Posterior vena cava (tissue), 2 donors: ENCODE results near the gene CRYBA4. TPM values are rescaled to one million over a fixed set of nuclear protein-coding genes. Genes with fewer than 3 reads are reported as not detected.

Source experiments
- DNase-seq: peaks from one replicate; pipeline ENCODE4 v3.0.0-alpha.2; 2020; ENCODE audit warnings: low spot score
- intact Hi-C, 2 donors: fragments of 100-400 bp; cut with DNase I; formaldehyde crosslinking; loops; one replicate each; pipeline versions ENCODE4 v1.14.1 to v1.14.2; 2022 to 2023
- total RNA-seq, 2 donors: library from RNA; stranded (reverse); fragmentation: NEBNext Ultra II Directional; extraction: Animal tissue kit (Norgen Biotek cat#: 25700); gene quantifications; one replicate each; pipeline ENCODE4 v1.2.1, GENCODE V29; 2021
- donor health status: DM: yes; HTN: yes; CAD: no.
- donor health status: DM: yes; HTN: yes; CAD: no.

CRYBA4 gene
- total RNA-seq, 2 donors from 2014 or later, result not detected

DNA sequence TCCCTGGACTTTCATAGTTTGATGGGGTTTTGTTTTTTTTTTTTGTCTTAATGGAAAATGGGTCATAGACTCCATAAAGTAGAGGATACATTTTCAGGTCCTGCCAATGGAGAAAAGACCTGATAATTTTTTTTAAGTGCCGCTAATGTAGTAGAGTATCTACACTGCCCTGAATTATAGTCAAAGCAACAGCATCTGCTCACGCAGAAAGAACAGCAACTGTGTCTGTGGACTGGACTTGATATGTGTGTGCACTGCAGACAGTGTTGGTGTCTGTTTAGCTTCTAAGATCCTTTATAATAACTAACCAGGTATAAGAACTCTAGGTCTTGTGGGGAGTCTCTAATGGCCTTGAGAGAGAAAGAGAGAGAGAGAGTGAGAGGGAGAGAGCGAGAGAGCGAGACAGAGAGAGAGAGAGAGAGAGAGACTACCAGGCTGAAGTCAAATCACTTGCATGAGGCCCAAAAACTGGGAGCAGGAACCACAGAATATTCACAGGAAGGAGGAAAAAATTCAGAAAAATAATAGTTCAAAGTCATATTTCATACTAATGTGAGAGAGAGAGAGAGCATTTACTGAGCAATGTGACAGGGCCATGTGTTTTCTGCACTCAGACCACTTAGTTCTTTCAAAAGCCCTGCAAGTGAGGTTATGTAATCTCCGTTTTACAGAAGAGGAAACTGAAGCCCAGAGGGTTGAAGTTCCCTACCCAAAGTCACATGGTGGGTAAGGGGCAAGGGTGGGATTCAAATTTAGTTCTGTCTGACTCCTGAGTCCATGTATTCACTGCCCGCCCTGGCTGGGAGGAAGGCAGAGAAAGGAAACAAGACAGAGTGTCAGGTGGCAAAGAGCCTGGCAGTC, 27.0 kb downstream of the CRYBA4 start:
- intact Hi-C loops, result no loop called here
- DNase-seq, result no peak

DNA sequence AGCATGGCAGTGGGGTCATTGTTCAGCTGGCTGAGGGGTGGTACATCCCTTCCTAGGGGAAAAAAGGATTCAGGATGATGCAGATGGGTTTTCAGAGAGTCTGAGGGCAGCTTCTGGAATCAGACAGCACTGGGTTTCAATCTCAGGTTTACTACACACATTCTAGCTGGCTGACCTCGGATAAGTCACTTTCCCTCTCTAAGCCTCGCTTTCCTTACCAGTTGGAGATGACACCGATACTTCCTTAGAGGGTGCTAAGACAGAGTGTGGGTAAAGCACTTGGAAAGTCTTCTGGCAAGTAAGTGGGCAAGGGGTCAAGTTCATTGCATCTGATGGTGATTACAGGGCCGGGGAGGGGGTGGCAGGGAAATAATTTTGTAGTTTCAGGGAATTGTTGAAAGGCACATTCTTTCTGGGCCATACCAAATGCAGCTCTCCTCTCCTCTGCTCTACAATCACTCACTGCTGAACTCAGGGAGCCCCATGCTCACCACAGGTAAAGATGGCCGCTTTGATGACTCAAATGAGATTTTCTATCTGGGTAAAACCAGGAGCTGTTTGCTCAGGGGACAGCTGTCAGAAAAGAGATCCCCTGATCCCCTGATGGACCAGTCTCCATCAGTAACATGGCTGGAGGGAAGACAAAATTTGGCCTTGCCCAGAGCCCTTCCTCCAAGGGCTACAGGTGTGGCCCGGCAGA, 29.1 kb downstream of the CRYBA4 start:
- no peak for DNase-seq
- intact Hi-C loops, result no loop called here

DNA sequence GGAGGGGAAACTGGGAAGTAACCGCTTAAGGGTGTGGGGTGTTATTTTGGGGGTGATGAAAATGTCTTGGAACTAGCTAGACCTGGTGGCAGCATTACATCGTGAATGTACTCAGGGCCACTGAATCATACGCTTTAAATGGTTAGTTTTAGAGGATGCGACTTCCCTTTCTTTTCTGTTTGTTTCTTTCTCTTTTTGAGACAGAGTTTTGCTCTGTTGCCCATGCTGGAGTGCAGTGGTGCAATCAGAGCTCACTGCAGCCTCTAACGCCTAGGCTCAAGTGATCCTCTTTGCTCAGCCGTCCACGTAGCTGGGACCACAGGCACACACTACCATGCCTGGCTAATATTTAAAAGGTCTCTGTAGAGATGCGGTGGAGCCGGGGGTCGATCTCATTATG, 30.1 kb downstream of the CRYBA4 start:
- peak; percentile 38 for DNase-seq
- intact Hi-C loops, result no loop called here

DNA sequence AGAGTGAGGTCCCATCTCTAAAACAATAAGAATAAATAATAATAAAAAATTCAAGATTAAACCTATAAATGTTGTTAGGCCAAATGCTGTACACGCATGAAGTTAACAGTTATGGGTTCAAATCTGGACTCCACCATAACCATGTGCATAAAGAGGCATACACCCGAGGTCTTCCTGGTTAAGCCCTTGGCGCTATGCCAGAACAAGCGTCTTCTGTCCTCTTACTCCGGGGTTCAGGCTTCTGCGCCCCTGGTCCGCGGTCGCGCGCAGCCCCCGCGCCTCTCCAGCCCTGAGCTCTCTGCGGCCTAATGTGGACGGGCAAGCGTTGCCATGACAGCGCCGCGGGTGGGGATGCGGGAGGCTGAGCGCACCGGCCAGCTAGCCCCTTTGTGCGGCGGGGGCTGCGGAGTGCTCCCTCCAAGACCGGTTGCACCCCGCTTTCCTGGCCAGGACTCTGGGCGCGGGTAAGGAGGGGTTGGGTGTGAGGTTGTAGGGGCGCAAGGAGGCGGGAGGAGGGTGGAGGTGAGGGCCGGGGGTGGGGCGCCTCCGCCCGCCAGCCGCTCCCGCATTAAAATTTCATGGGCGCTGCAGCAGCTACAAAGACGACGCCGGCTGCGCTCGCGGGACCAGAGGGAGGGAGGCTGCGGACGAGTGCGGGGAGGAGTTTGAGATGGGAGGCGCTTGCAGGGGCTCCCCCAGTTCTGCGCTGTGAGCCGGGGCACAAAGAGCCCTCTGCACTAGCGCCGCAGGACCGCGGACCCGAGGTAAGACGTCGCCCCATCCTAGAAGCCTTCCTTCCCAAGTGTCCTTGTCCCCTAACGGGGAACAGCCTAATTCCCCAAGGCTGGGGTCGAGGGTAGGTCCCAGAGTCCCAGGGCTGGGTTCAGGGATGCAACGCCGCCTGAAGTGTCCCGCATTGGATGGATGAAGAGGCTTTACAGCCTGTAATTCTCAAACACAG, 35.4 kb downstream of the CRYBA4 start, which contains the start of gene MIAT:
Gene MIAT (plus strand): TSS at position 698 of the 961 bp plus-strand sequence.
- intact Hi-C loops, result no loop called here
- peak; percentile 84 for DNase-seq

DNA sequence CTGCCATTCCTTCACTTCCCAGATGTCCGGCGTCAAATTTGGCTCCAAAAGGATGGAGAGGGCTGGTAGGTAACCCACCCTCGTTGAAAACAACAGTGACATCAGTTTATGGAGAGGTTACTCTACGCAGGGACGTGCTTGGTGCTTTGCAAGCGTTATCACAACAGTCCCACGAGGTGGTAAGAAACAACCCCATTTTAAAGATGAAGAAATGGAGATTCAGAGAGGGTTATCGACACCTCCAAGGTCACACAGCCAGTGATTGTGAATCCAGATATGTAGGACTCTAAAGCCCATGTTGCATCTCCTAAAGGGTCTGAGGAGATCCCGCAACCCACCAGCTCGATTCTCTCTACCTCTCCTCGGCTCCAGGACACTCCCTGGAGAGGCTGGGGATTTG, 36.4 kb downstream of the CRYBA4 start:
- intact Hi-C loops, result no loop called here
- DNase-seq, result no peak

DNA sequence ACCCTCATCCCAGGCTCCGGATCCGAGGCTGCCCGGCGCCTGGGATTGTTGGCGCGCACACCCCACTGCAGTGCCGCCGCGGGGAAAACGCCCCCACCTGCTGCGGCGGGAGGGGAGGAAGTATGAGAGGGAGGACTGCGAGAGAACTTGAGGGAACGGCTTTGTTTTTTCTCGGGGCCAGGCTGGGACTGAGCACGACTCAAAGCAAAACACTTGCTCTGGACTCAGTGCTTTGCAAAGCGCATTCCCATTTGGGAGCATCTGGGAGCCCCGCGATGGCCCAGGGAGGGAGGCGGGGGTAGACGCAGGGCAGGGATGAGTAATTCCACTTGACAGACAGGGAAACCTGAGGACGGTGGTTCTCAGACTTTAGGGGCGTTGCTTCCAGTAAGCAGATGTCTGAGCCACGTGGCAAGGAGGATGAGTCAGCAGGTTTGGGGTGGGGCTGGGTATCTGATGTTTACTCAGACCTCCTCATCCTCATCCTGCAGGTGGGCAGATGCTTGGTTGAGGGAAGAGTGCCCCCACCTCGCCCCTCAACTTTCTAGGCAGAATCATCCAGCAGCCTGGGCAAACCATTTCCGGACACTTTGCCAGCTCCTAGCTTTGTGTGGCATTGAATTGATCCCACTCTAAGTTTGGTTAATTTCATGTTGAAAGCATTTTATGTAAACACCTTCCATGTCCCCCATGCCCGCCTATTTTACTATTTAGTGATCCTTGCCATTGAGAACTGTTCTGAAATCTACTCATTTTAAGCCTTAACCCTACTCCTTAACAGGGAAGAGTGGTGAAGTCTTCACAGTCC, 37.1 kb downstream of the CRYBA4 start:
- peak; percentile 83 for DNase-seq
- intact Hi-C loops, result no loop called here

DNA sequence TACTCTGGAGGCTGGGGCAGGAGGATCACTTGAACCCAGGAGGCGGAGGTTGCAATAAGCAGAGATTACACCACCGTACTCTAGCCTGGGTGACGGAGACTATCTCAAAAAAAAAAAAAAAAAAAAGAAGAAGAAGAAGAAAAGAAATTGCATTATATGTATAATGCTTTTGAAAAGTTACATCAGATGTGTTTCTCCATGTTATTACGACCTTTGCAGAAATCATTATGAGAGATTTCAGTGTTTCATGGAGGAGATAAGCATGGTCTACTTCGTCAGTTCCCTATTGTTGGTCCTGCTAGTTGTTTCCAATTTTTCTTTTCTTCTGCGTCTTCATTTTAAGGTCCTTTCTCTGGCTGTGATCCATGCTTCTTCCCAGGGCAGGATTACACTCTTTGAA, 38.6 kb downstream of the CRYBA4 start:
- intact Hi-C loops, result no loop called here

DNA sequence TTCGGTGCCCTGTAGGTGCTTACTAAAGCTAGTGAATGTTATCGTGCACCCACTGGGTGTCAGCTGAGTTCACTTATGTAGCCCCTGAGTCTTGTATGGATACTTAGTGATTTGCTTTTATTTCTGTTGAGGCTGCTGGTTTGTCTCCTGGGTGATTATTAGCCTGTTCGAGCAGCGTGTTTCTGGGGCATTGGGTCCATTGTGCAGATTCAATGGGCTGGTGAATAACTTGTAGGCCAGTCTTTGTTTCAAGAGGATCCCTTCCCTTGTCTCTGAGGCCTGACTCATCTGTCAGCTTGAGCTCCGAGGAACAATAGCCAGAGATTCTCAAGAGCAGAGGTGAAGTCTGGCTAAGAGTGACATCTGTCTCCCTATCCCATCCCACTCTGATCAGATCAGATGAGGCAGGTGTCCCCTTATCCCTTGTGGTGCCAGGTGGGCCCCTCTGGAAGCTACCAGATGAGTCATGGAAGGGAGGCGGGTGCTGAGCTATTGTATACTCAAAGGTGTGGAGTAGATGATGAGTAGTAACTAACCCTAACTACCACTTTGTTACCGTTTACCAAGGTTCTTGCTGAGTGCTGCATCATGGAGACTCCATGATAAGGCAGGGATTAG, 39.3 kb downstream of the CRYBA4 start:
- no peak for DNase-seq
- intact Hi-C loops, result no loop called here

More for the DNA sequence above, 38.6 kb downstream of the CRYBA4 start:
- no peak for DNase-seq

- no peak for DNase-seq
- intact Hi-C loops, result no loop called here
Measured at GRCh38 chr22:26662160-26662559, 40.4 kb downstream of the CRYBA4 start.

- no peak for DNase-seq
- intact Hi-C loops, result no loop called here
Measured at GRCh38 chr22:26663374-26663923, 41.7 kb downstream of the CRYBA4 start.

- intact Hi-C loops, result no loop called here
- no peak for DNase-seq
Measured at GRCh38 chr22:26665813-26666231, 44.1 kb downstream of the CRYBA4 start.

GRCh38 chr22:26667140-26667539, 45.4 kb downstream of the CRYBA4 start:
- DNase-seq, result no peak
- intact Hi-C loops, result no loop called here

DNA sequence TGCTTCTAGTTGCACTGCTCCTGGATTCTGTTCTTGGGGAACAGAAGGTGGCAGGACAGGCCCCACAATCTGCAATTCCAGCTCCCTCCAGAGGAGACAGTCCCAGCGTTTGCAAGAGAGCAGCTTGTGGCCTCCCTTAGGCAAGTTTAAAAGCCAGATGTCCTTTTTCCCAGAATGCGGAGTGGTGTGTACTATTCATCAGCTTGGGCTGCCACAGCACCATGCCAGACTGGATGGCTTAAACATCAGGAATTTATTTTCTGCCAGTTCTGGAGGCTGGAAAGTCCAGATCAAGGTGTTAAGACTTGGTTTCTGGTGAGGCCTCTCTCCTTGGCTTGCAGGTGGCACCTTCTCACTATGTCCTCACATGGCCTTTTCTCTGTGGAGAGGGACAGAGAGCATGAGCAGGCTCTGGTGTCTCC, 47.3 kb downstream of the CRYBA4 start:
- no peak for DNase-seq
- intact Hi-C loops, result no loop called here

DNA sequence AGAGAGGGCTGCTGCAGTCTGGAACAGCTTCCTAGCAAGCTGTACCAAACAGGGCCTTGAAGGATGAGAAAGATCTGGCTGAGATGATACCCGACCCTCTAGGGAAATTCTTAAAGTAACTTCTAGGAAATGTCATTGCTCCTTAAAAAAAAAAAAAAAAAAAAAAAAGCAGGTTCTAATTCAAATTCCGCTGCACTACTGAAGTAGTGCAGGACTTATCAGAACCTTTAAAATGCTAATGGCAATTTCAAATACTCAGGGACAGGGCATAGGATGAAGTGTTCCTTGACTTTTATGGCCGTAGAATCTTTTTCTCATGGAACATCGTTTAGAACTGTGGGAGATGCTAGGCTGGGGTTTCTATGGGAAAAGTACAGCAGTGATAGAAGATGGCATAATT, 48.7 kb downstream of the CRYBA4 start:
- no peak for DNase-seq
- intact Hi-C loops, result loop anchor here in 1 of 2 donors (10.0 kb wide), 1 partner anchor 1114 kb away; no protein-coding TSS in a partner anchor

GRCh38 chr22:26671317-26672059, 49.7 kb downstream of the CRYBA4 start:
- intact Hi-C loops, result loop anchor here in 1 of 2 donors (10.0 kb wide), 1 partner anchor 1113 kb away; no protein-coding TSS in a partner anchor
- DNase-seq, result peak; percentile 88

GRCh38 chr22:26672060-26672471, 50.3 kb downstream of the CRYBA4 start:
- DNase-seq, result no peak

More at GRCh38 chr22:26672060-26672471, 50.3 kb downstream of the CRYBA4 start:
- intact Hi-C loops, result loop anchor here in 1 of 2 donors (10.0 kb wide), 1 partner anchor 1113 kb away; no protein-coding TSS in a partner anchor
